CD14-positive monocyte (primary cell): Measurements from ENCODE around the gene C20orf144. TPM values are rescaled to one million over a fixed set of nuclear protein-coding genes. Genes with fewer than 3 reads are reported as not detected.
"Not testable (repeated sequence)": the region's sequence is repeated elsewhere in the genome, so short reads cannot be mapped to it uniquely, and the experiment has no call there.

Experiments used
- DNase-seq, 3 donors: peaks; one replicate each; pipeline ENCODE4 v3.0.0-alpha.2; 2011 to 2022
- H2AFZ ChIP-seq: 2 replicates; pipeline ENCODE4 v1.6.0; 2012; ENCODE audit warnings: mild to moderate bottlenecking, low read depth, low read length, inconsistent platforms; ENCODE audit not compliant: insufficient read depth, poor library complexity, severe bottlenecking
- H3K27ac ChIP-seq, 2 donors: 1 replicate in 1 of 2; 2 replicates in 1 of 2; pipeline ENCODE4 v1.5.1; 2012 to 2013; ENCODE audit warnings: low read length in 2 of 2, control low read depth in 1 of 2, inconsistent platforms in 1 of 2, low read depth in 1 of 2, mild to moderate bottlenecking in 1 of 2
- H3K27me3 ChIP-seq, 2 donors: one replicate each; pipeline versions ENCODE4 v1.6.0 to v1.6.1; 2011 to 2013; ENCODE audit warnings: low read length in 2 of 2; ENCODE audit not compliant: control insufficient read depth in 2 of 2, insufficient read depth in 2 of 2
- H3K36me3 ChIP-seq, 2 donors: replicated peaks in 1 of 2; 1 replicate in 1 of 2; 2 replicates in 1 of 2; pipeline versions ENCODE4 v1.5.1 to v1.6.1; 2012 to 2013; ENCODE audit warnings: low read length in 2 of 2, control low read depth in 1 of 2, inconsistent platforms in 1 of 2, mild to moderate bottlenecking in 1 of 2; ENCODE audit not compliant: insufficient read depth in 2 of 2, control insufficient read depth in 1 of 2
- H3K4me1 ChIP-seq, 2 donors: 1 replicate in 1 of 2; 2 replicates in 1 of 2; pipeline versions ENCODE4 v1.5.1 to v1.6.1; 2012 to 2013; ENCODE audit warnings: low read length in 2 of 2, control low read depth in 1 of 2, inconsistent platforms in 1 of 2, mild to moderate bottlenecking in 1 of 2, moderate library complexity in 1 of 2; ENCODE audit not compliant: insufficient read depth in 2 of 2, control insufficient read depth in 1 of 2
- H3K4me2 ChIP-seq: replicated peaks from 2 replicates; pipeline ENCODE3; 2012; ENCODE audit warnings: low read length, moderate library complexity, mild to moderate bottlenecking; ENCODE audit not compliant: poor library complexity, severe bottlenecking; ENCODE audit errors: extremely low read depth
- H3K4me3 ChIP-seq, 3 experiments: fragments of 200-600 bp in 1 of 3; sonication (generic) in 1 of 3; replicated peaks in 1 of 3; 1 replicate in 2 of 3; 2 replicates in 1 of 3; pipeline ENCODE4 v1.5.1; 2011 to 2013; ENCODE audit warnings: low read length in 3 of 3, mild to moderate bottlenecking in 3 of 3, control low read depth in 2 of 3, low read depth in 2 of 3, inconsistent platforms in 1 of 3, moderate library complexity in 1 of 3
- H3K79me2 ChIP-seq: 2 replicates; pipeline ENCODE4 v1.6.0; 2012; ENCODE audit warnings: mild to moderate bottlenecking, control low read depth, inconsistent platforms, low read length, moderate library complexity; ENCODE audit not compliant: insufficient read depth
- H3K9ac ChIP-seq: 2 replicates; pipeline ENCODE4 v1.6.0; 2017; ENCODE audit warnings: low read length, mild to moderate bottlenecking; ENCODE audit not compliant: insufficient read depth, poor library complexity, severe bottlenecking
- H3K9me3 ChIP-seq, 2 donors: replicated peaks in 1 of 2; 1 replicate in 1 of 2; 2 replicates in 1 of 2; pipeline versions ENCODE4 v1.5.1 to v1.6.1; 2012 to 2013; ENCODE audit warnings: low read length in 2 of 2, control low read depth in 1 of 2; ENCODE audit not compliant: control insufficient read depth in 1 of 2, insufficient read depth in 1 of 2
- H4K20me1 ChIP-seq: 2 replicates; pipeline ENCODE4 v1.6.0; 2012; ENCODE audit warnings: mild to moderate bottlenecking, low read length, control low read depth, moderate library complexity; ENCODE audit not compliant: insufficient read depth
- H3K27ac Mint-ChIP-seq, 7 donors: one replicate each; pipeline ENCODE4 v1.8.0; 2020; ENCODE audit warnings: mild to moderate bottlenecking in 7 of 7, mixed read lengths in 7 of 7, moderate library complexity in 6 of 7, inconsistent platforms in 2 of 7
- H3K27me3 Mint-ChIP-seq, 3 donors: one replicate each; pipeline ENCODE4 v1.8.0; 2021 to 2022; ENCODE audit warnings: low read depth in 3 of 3, mild to moderate bottlenecking in 3 of 3, mixed read lengths in 3 of 3, moderate library complexity in 3 of 3, inconsistent platforms in 1 of 3
- H3K36me3 Mint-ChIP-seq, 2 donors: one replicate each; pipeline ENCODE4 v1.8.0; 2020; ENCODE audit warnings: mixed read lengths in 2 of 2, inconsistent platforms in 1 of 2, mild to moderate bottlenecking in 1 of 2
- H3K4me1 Mint-ChIP-seq: one replicate; pipeline ENCODE4 v1.8.0; 2020; ENCODE audit warnings: mild to moderate bottlenecking, mixed read lengths
- H3K4me3 Mint-ChIP-seq, 2 donors: one replicate each; pipeline ENCODE4 v1.8.0; 2020; ENCODE audit warnings: mild to moderate bottlenecking in 2 of 2, mixed read lengths in 2 of 2, moderate library complexity in 1 of 2
- H3K9me3 Mint-ChIP-seq, 7 donors: one replicate each; pipeline ENCODE4 v1.8.0; 2020 to 2022; ENCODE audit warnings: mixed read lengths in 7 of 7, mild to moderate bottlenecking in 6 of 7, moderate library complexity in 6 of 7, inconsistent platforms in 2 of 7
- CTCF ChIP-seq: fragments of 200-600 bp; IDR thresholded peaks from one replicate; pipeline ENCODE4 v1.8.0; 2022; ENCODE audit warnings: antibody characterized with exemption, mild to moderate bottlenecking
- WGBS: methylation state at CpG from one replicate; pipeline ENCODE4 v1.1.5; 2013; ENCODE audit warnings: missing lambda C conversion rate; ENCODE audit not compliant: insufficient coverage; 5-methylcytosine and 5-hydroxymethylcytosine counted together
- intact Hi-C, 2 donors: fragments of 100-400 bp; cut with micrococcal nuclease; formaldehyde crosslinking; loops; one replicate each; pipeline versions ENCODE4 v1.15.0 to v1.15.1; 2023
- polyA plus RNA-seq, 3 donors: library from polyadenylated mRNA; depleted of rRNA in 1 of 3; unstranded in 2 of 3; stranded (reverse) in 1 of 3; fragments of 300-500 nt in 2 of 3; fragments of >200 nt in 1 of 3; fragmentation: Illumina TruSeq in 2 of 3; gene quantifications; 1 replicate in 2 of 3; 2 replicates in 1 of 3; pipeline ENCODE4 v1.2.3, GENCODE V29; 2012 to 2021

C20orf144 gene
- polyA plus RNA-seq, 3 donors = 0.13 TPM; not detected in 2

- Histone ChIP-seq H4K20me1 (no peaks in the 10 kb centered on the region), H3K27me3 (no peaks in the 10 kb centered on the region), H3K4me3 (no peak overlapping the region), H3K36me3 (no peaks in the 10 kb centered on the region), H2AFZ (no peak overlapping the region), H3K4me2 (no peak overlapping the region), H3K9me3 (peaks cover 0 to 6% of the 10 kb centered on the region in 2 donors), H3K27ac (no peak overlapping the region), H3K79me2 (no peaks in the 10 kb centered on the region), H3K9ac (no peak overlapping the region), H3K4me1 (no peaks in the 10 kb centered on the region)
- WGBS = no CpG with 5 or more reads among the region's 4 CpGs
- DNase-seq = no peak
- intact Hi-C loops = no loop called here
- no peak overlapping the region for H3K4me3 Mint-ChIP-seq
- peaks cover 2% of the 10 kb centered on the region for H3K4me1 Mint-ChIP-seq
- H3K36me3 Mint-ChIP-seq = no peaks in the 10 kb centered on the region
- H3K27ac Mint-ChIP-seq = no peak overlapping the region
- no peaks in the 10 kb centered on the region for H3K27me3 Mint-ChIP-seq
- H3K9me3 Mint-ChIP-seq = peaks cover 7 to 17% (median 11%) of the 10 kb centered on the region in 7 donors
- no peak for TF ChIP-seq CTCF
Measured at GRCh38 chr20:33696448-33696847, 34.3 kb downstream of the C20orf144 start.

- Histone ChIP-seq H3K4me3 (no peak overlapping the region), H3K9ac (no peak overlapping the region), H4K20me1 (no peaks in the 10 kb centered on the region), H3K36me3 (no peaks in the 10 kb centered on the region), H3K27me3 (no peaks in the 10 kb centered on the region), H3K4me1 (no peaks in the 10 kb centered on the region), H3K79me2 (no peaks in the 10 kb centered on the region), H2AFZ (no peak overlapping the region), H3K4me2 (no peak overlapping the region), H3K27ac (no peak overlapping the region), H3K9me3 (peaks cover 0 to 10% of the 10 kb centered on the region in 2 donors)
- intact Hi-C loops = no loop called here
- WGBS = 84% methylated on average over 7 of the region's 8 CpGs
- no peak overlapping the region for H3K4me3 Mint-ChIP-seq
- peaks cover 0 to 2% of the 10 kb centered on the region in 2 donors for H3K36me3 Mint-ChIP-seq
- peaks cover 10 to 23% (median 16%) of the 10 kb centered on the region in 7 donors for H3K9me3 Mint-ChIP-seq
- H3K27me3 Mint-ChIP-seq = no peaks in the 10 kb centered on the region
- H3K4me1 Mint-ChIP-seq = peaks cover 2% of the 10 kb centered on the region
- no peak for TF ChIP-seq CTCF
- DNase-seq = no peak
- peak overlapping the region in 1 of 7 donors; percentile 37 for H3K27ac Mint-ChIP-seq
Measured at GRCh38 chr20:33697129-33697528, 35.0 kb downstream of the C20orf144 start.

- H3K4me2 ChIP-seq, H2AFZ ChIP-seq, H3K9ac ChIP-seq, H3K4me1 ChIP-seq, H3K79me2 ChIP-seq, H3K4me1 Mint-ChIP-seq, H3K36me3 Mint-ChIP-seq, intact Hi-C loops, H4K20me1 ChIP-seq, DNase-seq, H3K27ac Mint-ChIP-seq, H3K4me3 Mint-ChIP-seq, H3K27me3 ChIP-seq, H3K36me3 ChIP-seq, H3K27me3 Mint-ChIP-seq, H3K27ac ChIP-seq, H3K4me3 ChIP-seq: not testable (repeated sequence)
- no CpG with 5 or more reads among the region's 27 CpGs for WGBS
- H3K9me3 ChIP-seq = peaks cover 0 to 10% of the 10 kb centered on the region in 2 donors
- peaks cover 10 to 27% (median 17%) of the 10 kb centered on the region in 7 donors for H3K9me3 Mint-ChIP-seq
Measured at GRCh38 chr20:33698966-33699365, 36.8 kb downstream of the C20orf144 start.
